Renal cortical epithelial cell (primary cell): ENCODE data around the gene NXPE3. TPM values are rescaled to one million over a fixed set of nuclear protein-coding genes. Genes with fewer than 3 reads are reported as not detected.

Experiments
- DNase-seq: peaks from one replicate; pipeline ENCODE4 v3.0.0-alpha.2; 2011; ENCODE audit warnings: low read depth
- total RNA-seq: library from RNA; depleted of rRNA; stranded (reverse); fragments of >200 nt; gene quantifications from 2 replicates; pipeline ENCODE4 v1.2.3, GENCODE V29; 2014

NXPE3 gene
- total RNA-seq, 1 donor from 2014 or later = 32.0 TPM

GRCh38 chr3:101803173-101803782, 24.3 kb downstream of the NXPE3 start:
- peak; percentile 61 for DNase-seq

DNA sequence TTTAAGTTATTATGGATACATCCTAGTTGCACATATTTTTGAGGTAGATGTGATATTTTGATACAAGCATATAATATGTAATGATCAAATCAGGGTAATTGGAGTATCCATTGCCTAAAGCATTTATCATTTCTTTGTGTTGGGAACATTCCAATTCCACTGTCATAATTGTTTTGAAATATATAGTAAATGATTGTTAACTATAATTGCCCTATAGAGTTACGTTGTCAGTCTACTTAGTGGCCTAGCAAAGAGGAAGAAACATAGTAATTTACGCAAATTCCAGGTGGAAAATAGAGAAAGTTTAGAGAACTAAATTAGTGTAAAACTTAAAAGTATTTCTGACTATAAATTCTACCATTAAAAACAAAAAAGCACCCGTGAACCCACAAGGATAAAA, 24.9 kb downstream of the NXPE3 start:
- no peak for DNase-seq

GRCh38 chr3:101806491-101806890, 27.5 kb downstream of the NXPE3 start:
- no peak for DNase-seq

- no peak for DNase-seq
Measured at GRCh38 chr3:101807888-101808287, 28.9 kb downstream of the NXPE3 start.

GRCh38 chr3:101809178-101810021, 30.4 kb downstream of the NXPE3 start:
- DNase-seq = peak; percentile 72

DNA sequence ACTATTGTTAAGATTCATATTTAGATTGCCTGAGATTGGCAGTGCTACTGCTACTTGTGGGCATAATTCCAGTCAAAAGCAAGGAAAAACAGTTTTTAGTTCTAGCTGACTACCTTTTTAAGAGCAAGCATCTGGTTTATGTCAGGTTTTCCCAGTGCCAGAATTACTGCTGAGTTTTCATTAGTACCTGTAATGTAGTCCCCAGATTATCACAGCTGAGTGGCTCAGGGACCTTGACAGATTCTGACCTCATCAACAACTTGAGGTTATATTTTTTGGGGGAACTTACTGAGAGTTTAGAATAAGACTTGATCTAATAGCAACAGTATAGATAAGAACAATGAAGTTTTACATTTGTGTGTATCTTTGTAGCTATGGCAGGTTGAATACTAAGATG, 31.0 kb downstream of the NXPE3 start:
- DNase-seq = peak; percentile 43

DNA sequence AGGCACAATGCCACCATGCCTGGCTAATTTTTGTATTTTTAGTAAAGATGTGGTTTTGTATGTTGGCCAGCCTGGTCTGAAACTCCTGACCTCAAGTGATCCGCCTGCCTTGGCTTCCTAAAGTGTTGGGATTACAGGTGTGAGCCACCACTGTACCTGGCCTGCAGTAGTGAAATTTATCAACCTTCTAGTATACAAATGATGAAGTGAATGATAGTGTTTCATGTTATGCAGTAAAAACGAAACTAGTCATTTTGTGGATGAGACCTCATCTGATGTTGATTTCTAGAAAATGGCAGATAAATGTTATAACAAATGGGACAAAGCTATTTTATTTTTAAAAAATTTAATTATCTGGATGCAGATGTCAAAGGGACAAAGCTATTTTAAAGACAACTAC, 32.9 kb downstream of the NXPE3 start:
- DNase-seq = no peak

GRCh38 chr3:101812895-101813294, 33.9 kb downstream of the NXPE3 start:
- no peak for DNase-seq

- peak; percentile 65 for DNase-seq
Measured at GRCh38 chr3:101813817-101814440, 34.9 kb downstream of the NXPE3 start.

- no peak for DNase-seq
Measured at GRCh38 chr3:101814835-101815234, 35.8 kb downstream of the NXPE3 start.

DNA sequence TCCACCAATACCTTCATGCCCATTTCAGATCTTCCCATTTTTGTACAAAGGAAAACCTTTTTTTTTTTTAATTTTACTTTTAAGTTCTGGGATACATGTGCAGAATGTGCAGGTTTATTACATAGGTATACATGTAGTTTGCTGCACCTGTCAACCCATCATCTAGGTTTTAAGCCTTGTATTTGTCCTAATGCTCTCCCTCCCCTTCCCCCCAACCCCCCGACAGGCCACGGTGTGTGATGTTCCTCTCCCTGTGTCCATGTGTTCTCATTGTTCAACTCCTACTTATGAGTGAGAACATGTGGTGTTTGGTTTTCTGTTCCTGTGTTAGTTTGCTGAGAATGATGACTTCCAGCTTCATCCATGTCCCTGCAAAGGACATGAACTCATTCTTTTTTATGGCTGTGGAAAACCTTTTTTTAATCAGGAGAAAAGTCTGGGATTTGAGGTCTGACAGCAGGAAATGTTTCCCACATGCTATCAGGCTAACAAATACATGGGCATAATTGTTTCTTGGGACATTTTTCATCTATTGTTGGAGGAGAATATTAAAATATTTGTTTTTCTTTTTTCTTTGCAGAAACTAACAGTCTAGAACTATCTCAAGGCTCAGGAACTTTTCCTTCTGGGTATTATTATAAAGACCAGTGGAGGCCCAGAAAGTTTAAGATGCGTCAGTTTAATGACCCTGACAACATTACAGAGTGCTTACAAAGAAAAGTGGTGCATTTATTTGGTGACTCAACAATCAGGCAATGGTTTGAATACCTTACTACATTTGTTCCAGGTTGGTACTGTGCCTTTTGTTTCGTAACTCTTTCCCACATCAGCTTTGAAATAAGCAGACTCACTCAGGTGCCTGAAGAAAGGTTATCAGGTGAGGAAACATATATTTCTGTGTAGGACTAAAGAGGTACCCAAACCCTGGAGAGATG, 37.5 kb downstream of the NXPE3 start:
- peak; percentile 93 for DNase-seq

GRCh38 chr3:101817992-101818391, 39.0 kb downstream of the NXPE3 start:
- no peak for DNase-seq

GRCh38 chr3:101819649-101820206, 40.7 kb downstream of the NXPE3 start:
- no peak for DNase-seq

- no peak for DNase-seq
Measured at GRCh38 chr3:101821503-101821902, 42.5 kb downstream of the NXPE3 start.

GRCh38 chr3:101823525-101823924, 44.5 kb downstream of the NXPE3 start:
- no peak for DNase-seq

GRCh38 chr3:101824702-101825101, 45.7 kb downstream of the NXPE3 start:
- DNase-seq = no peak

GRCh38 chr3:101825904-101826445, 47.0 kb downstream of the NXPE3 start:
- peak; percentile 29 for DNase-seq

- DNase-seq = peak; percentile 87
Measured at GRCh38 chr3:101827211-101828174, 48.5 kb downstream of the NXPE3 start.

- DNase-seq = no peak
Measured at GRCh38 chr3:101828276-101828675, 49.3 kb downstream of the NXPE3 start.
